Duodenal mucosa (tissue), 2 donors: ENCODE results near the gene TFG.
"Not testable (repeated sequence)": the region's sequence is repeated elsewhere in the genome, so short reads cannot be mapped to it uniquely, and the experiment has no call there.

Experiments
- H3K27ac ChIP-seq: one replicate; pipeline ENCODE4 v1.7.0; 2013; ENCODE audit warnings: low read depth, low read length
- H3K27me3 ChIP-seq, 2 donors: one replicate each; pipeline ENCODE4 v1.7.0; 2013; ENCODE audit warnings: low read length in 2 of 2, control low read depth in 1 of 2; ENCODE audit not compliant: insufficient read depth in 2 of 2, control insufficient read depth in 1 of 2
- H3K36me3 ChIP-seq, 2 donors: one replicate each; pipeline ENCODE4 v1.7.0; 2013; ENCODE audit warnings: low read length in 2 of 2, control low read depth in 1 of 2; ENCODE audit not compliant: insufficient read depth in 2 of 2, control insufficient read depth in 1 of 2
- H3K4me1 ChIP-seq, 2 donors: one replicate each; pipeline ENCODE4 v1.7.0; 2013; ENCODE audit warnings: low read length in 2 of 2, control low read depth in 1 of 2; ENCODE audit not compliant: insufficient read depth in 2 of 2, control insufficient read depth in 1 of 2
- H3K4me3 ChIP-seq, 2 donors: one replicate each; pipeline ENCODE4 v1.7.0; 2013; ENCODE audit warnings: low read length in 2 of 2, low read depth in 1 of 2
- H3K9ac ChIP-seq, 2 donors: one replicate each; pipeline ENCODE4 v1.7.0; 2013; ENCODE audit warnings: low read length in 2 of 2, low read depth in 1 of 2
- H3K9me3 ChIP-seq, 2 donors: one replicate each; pipeline ENCODE4 v1.7.0; 2013; ENCODE audit warnings: low read length in 2 of 2, control low read depth in 1 of 2; ENCODE audit not compliant: control insufficient read depth in 1 of 2

Gene TFG

GRCh38 chr3:100708989-100709841 lies at the start of gene TFG:
TFG (plus strand) TSS chr3:100709494; CDS start chr3:100713686, 4,192 bp downstream.
- H3K36me3 ChIP-seq: peaks cover 0 to 12% of the 10 kb centered on the region in 2 donors
- no peaks in the 10 kb centered on the region for H3K27me3 ChIP-seq
- H3K4me3 ChIP-seq: peak within 1 kb of the TSS; percentile 76 to 86
- H3K9me3 ChIP-seq: no peaks in the 10 kb centered on the region
- H3K9ac ChIP-seq: peak within 1 kb of the TSS; percentile 81 to 82
- H3K4me1 ChIP-seq: peaks cover 30 to 31% of the 10 kb centered on the region in 2 donors
- peak within 1 kb of the TSS; percentile 95 for H3K27ac ChIP-seq

GRCh38 chr3:100661294-100661693 lies 48.0 kb upstream of the TFG start:
- not testable (repeated sequence) for H3K27ac ChIP-seq, H3K4me1 ChIP-seq, H3K4me3 ChIP-seq, H3K9ac ChIP-seq, H3K9me3 ChIP-seq, H3K27me3 ChIP-seq
- H3K36me3 ChIP-seq: peaks cover 3 to 39% of the 10 kb centered on the region in 2 donors

- Histone ChIP-seq H3K9ac (no peak overlapping the region), H3K27me3 (no peaks in the 10 kb centered on the region), H3K4me1 (no peaks in the 10 kb centered on the region), H3K27ac (no peak overlapping the region), H3K9me3 (no peaks in the 10 kb centered on the region), H3K36me3 (peaks cover 3 to 32% of the 10 kb centered on the region in 2 donors), H3K4me3 (no peak overlapping the region)
Observed at GRCh38 chr3:100662113-100662823, 47.0 kb upstream of the TFG start.

GRCh38 chr3:100665230-100665629 lies 44.1 kb upstream of the TFG start:
- Histone ChIP-seq H3K36me3 (peaks cover 0 to 26% of the 10 kb centered on the region in 2 donors), H3K4me3 (no peak overlapping the region)

GRCh38 chr3:100666699-100667098 lies 42.6 kb upstream of the TFG start:
- H3K4me3 ChIP-seq, H3K9ac ChIP-seq, H3K9me3 ChIP-seq, H3K4me1 ChIP-seq, H3K27ac ChIP-seq, H3K27me3 ChIP-seq: not testable (repeated sequence)
- peaks cover 0 to 26% of the 10 kb centered on the region in 2 donors for H3K36me3 ChIP-seq

More at GRCh38 chr3:100665230-100665629, 44.1 kb upstream of the TFG start:
- H3K27me3 ChIP-seq: no peaks in the 10 kb centered on the region
- H3K9me3 ChIP-seq: no peaks in the 10 kb centered on the region
- no peak overlapping the region for H3K9ac ChIP-seq
- no peak overlapping the region for H3K27ac ChIP-seq
- no peaks in the 10 kb centered on the region for H3K4me1 ChIP-seq

- H3K27ac ChIP-seq, H3K4me3 ChIP-seq, H3K9ac ChIP-seq, H3K4me1 ChIP-seq, H3K9me3 ChIP-seq, H3K27me3 ChIP-seq: not testable (repeated sequence)
- peaks cover 0 to 26% of the 10 kb centered on the region in 2 donors for H3K36me3 ChIP-seq
Observed at GRCh38 chr3:100667316-100667715, 42.0 kb upstream of the TFG start.

- not testable (repeated sequence) for H3K4me1 ChIP-seq, H3K27ac ChIP-seq, H3K9me3 ChIP-seq, H3K4me3 ChIP-seq, H3K9ac ChIP-seq, H3K27me3 ChIP-seq, H3K36me3 ChIP-seq
Observed at GRCh38 chr3:100670995-100671394, 38.3 kb upstream of the TFG start.

GRCh38 chr3:100681496-100681895 lies 27.8 kb upstream of the TFG start:
- H3K27me3 ChIP-seq: no peaks in the 10 kb centered on the region
- peaks cover 10 to 21% of the 10 kb centered on the region in 2 donors for H3K4me1 ChIP-seq
- no peak overlapping the region for H3K9ac ChIP-seq
- H3K9me3 ChIP-seq: no peaks in the 10 kb centered on the region
- peak overlapping the region; percentile 32 to 49 for H3K4me3 ChIP-seq
- H3K27ac ChIP-seq: no peak overlapping the region
- H3K36me3 ChIP-seq: no peaks in the 10 kb centered on the region

GRCh38 chr3:100682056-100682853 lies 27.0 kb upstream of the TFG start:
- Histone ChIP-seq H3K27ac (no peak overlapping the region), H3K9ac (no peak overlapping the region), H3K4me3 (peak overlapping the region in 1 of 2 donors; percentile 49), H3K4me1 (peaks cover 10 to 21% of the 10 kb centered on the region in 2 donors), H3K27me3 (no peaks in the 10 kb centered on the region), H3K36me3 (no peaks in the 10 kb centered on the region), H3K9me3 (no peaks in the 10 kb centered on the region)
